KBM-7 (cell line): Measurements from ENCODE around the gene CST8.
"Not testable (repeated sequence)": the region's sequence is repeated elsewhere in the genome, so short reads cannot be mapped to it uniquely, and the experiment has no call there.

Experiments used
- DNase-seq: peaks from one replicate; pipeline ENCODE4 v3.0.0-alpha.2; 2015
- in situ Hi-C: fragments of 300-500 bp; cut with MboI; formaldehyde crosslinking; loops from 2 replicates; pipeline ENCODE4 v1.14.3; 2020; ENCODE audit warnings: low sequenced_read_pairs, low pct_unique_long_range_greater_than_20kb, mixed read lengths

Gene CST8

GRCh38 chr20:23490817-23491216, at the start of gene CST8:
Gene CST8, plus strand, starts transcription at chr20:23491117. Its CDS starts 551 bp downstream, at chr20:23491668.
- DNase-seq = no peak
- in situ Hi-C loops = no loop called here

GRCh38 chr20:23441850-23442313, 49.0 kb upstream of the CST8 start:
- in situ Hi-C loops = no loop called here
- peak; percentile 68 for DNase-seq

GRCh38 chr20:23442436-23442835, 48.5 kb upstream of the CST8 start:
- DNase-seq = no peak
- in situ Hi-C loops = no loop called here

- no peak for DNase-seq
- in situ Hi-C loops = no loop called here
Observed at GRCh38 chr20:23444859-23445258, 46.1 kb upstream of the CST8 start.

GRCh38 chr20:23445596-23446217, 45.2 kb upstream of the CST8 start:
- DNase-seq = no peak
- in situ Hi-C loops = no loop called here

GRCh38 chr20:23446505-23446904, 44.4 kb upstream of the CST8 start:
- peak; percentile 67 for DNase-seq
- in situ Hi-C loops = no loop called here

GRCh38 chr20:23448167-23448566, 42.8 kb upstream of the CST8 start:
- in situ Hi-C loops = no loop called here

GRCh38 chr20:23449421-23449820, 41.5 kb upstream of the CST8 start:
- in situ Hi-C loops = no loop called here
- peak; percentile 36 for DNase-seq

More at GRCh38 chr20:23448167-23448566, 42.8 kb upstream of the CST8 start:
- DNase-seq = no peak

GRCh38 chr20:23450877-23451276, 40.0 kb upstream of the CST8 start:
- DNase-seq = no peak

GRCh38 chr20:23451956-23452487, 38.9 kb upstream of the CST8 start:
- no peak for DNase-seq
- in situ Hi-C loops = no loop called here

More at GRCh38 chr20:23450877-23451276, 40.0 kb upstream of the CST8 start:
- in situ Hi-C loops = no loop called here

GRCh38 chr20:23452776-23453175, 38.1 kb upstream of the CST8 start, which contains the start of gene CST11:
Gene CST11, minus strand, starts transcription at chr20:23452876. Its CDS starts 65 bp downstream, at chr20:23452811.
- in situ Hi-C loops = no loop called here
- no peak for DNase-seq

- in situ Hi-C loops = no loop called here
- DNase-seq = no peak
Observed at GRCh38 chr20:23453549-23454543, 37.1 kb upstream of the CST8 start.

- in situ Hi-C loops = no loop called here
Observed at GRCh38 chr20:23454816-23455215, 36.1 kb upstream of the CST8 start.

GRCh38 chr20:23455639-23456038, 35.3 kb upstream of the CST8 start:
- in situ Hi-C loops = no loop called here
- no peak for DNase-seq

More at GRCh38 chr20:23454816-23455215, 36.1 kb upstream of the CST8 start:
- DNase-seq = no peak

- in situ Hi-C loops = no loop called here
Observed at GRCh38 chr20:23456409-23456808, 34.5 kb upstream of the CST8 start.

GRCh38 chr20:23456873-23457272, 34.0 kb upstream of the CST8 start:
- no peak for DNase-seq
- in situ Hi-C loops = no loop called here

More at GRCh38 chr20:23456409-23456808, 34.5 kb upstream of the CST8 start:
- no peak for DNase-seq

GRCh38 chr20:23459461-23460150, 31.3 kb upstream of the CST8 start:
- in situ Hi-C loops = no loop called here

GRCh38 chr20:23461180-23461579, 29.7 kb upstream of the CST8 start:
- in situ Hi-C loops = no loop called here
- DNase-seq = no peak

More at GRCh38 chr20:23459461-23460150, 31.3 kb upstream of the CST8 start:
- no peak for DNase-seq

GRCh38 chr20:23466961-23467360, 24.0 kb upstream of the CST8 start:
- DNase-seq, in situ Hi-C loops: not testable (repeated sequence)
